Eye (tissue), 1 donor: Measurements from ENCODE around the gene RNASE12.
A peak's percentile ranks its signal among the peaks of the same experiment; 100 is the strongest.
"Not testable (repeated sequence)": the region's sequence is repeated elsewhere in the genome, so short reads cannot be mapped to it uniquely, and the experiment has no call there.

ENCODE experiments used
- DNase-seq: peaks from one replicate; pipeline ENCODE4 v3.0.0-alpha.2; 2015

RNASE12 gene, protein sequence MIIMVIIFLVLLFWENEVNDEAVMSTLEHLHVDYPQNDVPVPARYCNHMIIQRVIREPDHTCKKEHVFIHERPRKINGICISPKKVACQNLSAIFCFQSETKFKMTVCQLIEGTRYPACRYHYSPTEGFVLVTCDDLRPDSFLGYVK

DNA sequence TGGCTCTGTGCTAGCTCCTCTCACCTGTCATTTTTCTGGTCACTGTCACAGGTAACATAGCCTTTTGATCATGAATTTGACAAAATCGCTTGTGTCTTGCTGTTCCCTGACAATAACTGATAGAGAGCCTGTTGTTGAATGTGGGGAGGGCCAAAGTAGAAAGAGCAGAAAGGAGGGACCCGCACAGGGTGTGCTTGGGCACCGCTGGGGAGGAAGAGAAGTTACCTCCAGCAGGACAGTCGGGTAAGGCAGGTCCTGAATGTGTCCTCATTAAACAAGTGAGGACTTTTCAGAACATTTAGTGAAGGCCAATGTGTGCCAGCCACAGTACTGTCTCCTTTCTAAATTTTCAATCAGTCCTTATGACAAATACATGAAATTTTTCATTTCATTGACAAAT, at the start of gene RNASE12:
RNASE12 (minus strand) TSS at position 142 of the 400 bp plus-strand sequence. CDS start 653 bp downstream, outside the sequence.
- DNase-seq, result no peak

DNA sequence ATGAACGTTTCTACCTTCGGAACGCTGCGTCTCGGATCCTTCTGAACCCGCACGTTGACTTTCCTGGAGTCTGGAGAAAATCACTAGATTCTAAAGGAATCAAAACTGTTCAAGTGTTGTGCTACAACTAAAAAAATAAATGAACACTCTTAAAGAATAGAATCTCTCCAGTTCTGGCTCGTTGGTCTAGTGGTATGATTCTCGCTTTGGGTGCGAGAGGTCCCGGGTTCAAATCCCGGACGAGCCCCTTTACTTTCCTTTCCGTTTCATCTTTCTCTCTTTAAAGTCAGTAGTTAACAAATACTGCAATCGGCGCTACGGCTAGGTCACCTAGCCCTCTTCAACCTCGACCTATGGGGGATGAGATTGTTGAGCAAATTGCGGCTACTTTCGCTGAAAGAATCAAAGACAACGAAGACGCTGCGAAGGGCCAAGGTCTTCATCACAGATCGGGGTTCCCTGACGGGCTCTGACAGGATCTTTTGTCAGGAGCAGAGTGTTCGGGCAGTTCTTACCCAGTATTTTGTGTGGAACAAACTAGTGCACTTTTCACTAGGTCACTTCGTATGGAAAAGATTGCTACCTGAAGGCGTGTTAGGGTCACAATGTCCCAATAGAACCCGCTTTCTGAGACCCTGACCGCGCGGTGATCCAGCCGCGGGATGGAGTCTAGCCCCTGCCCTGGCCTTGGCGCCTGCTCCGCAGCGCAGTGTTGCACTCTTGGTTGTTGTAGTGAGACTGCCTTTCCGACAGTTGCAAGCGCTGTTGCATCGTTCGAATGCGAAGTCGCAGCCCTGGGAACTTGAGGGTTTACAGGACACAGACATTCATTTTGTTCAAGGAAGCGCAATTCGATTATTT, 41.9 kb upstream of the RNASE12 start:
- peak; percentile 87 for DNase-seq

DNA sequence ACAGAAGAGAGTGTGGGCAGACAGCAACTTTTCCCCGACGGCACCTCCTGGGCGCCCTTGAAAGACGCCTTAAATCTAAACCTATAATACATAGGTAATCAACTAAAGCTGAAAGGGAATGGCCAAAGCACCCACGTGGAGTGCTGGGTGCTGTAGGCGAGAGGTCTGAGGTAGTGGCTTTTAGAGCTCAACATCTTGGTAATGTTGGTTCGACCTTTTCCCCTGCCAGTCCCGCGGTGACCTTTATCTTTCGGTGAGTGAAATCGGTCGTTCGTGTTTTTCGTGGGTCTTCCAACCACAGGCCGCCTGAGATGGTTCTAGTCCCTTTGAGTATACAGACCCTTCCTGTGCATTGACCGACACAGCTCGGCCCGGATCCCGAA, 41.3 kb upstream of the RNASE12 start:
- no peak for DNase-seq

DNA sequence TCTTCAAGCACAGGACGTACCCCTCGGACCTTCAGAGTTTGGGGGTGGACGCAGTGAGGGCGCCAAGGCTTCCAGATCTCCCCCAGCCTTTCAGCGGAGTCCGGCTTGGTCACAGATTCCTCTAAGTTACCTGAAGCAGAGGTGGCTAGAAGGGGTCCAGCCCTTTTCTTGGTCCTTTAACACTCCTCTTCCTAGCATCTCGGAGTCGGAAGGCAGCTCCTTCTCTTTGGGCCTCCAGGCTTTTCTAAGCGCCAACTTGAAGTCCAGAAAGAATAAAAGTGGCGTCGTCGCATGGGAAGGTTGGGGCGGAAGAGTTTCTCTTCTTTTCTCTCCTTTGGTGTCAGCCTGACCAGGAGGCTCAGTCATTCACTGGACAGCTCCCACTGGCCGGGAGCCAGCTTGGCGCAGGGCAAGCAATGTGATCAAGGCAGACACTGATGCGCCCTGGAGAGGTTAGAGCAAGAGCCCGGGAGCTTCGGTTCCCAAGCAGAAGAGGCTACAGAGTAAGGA, 40.8 kb upstream of the RNASE12 start:
- peak; percentile 53 for DNase-seq

DNA sequence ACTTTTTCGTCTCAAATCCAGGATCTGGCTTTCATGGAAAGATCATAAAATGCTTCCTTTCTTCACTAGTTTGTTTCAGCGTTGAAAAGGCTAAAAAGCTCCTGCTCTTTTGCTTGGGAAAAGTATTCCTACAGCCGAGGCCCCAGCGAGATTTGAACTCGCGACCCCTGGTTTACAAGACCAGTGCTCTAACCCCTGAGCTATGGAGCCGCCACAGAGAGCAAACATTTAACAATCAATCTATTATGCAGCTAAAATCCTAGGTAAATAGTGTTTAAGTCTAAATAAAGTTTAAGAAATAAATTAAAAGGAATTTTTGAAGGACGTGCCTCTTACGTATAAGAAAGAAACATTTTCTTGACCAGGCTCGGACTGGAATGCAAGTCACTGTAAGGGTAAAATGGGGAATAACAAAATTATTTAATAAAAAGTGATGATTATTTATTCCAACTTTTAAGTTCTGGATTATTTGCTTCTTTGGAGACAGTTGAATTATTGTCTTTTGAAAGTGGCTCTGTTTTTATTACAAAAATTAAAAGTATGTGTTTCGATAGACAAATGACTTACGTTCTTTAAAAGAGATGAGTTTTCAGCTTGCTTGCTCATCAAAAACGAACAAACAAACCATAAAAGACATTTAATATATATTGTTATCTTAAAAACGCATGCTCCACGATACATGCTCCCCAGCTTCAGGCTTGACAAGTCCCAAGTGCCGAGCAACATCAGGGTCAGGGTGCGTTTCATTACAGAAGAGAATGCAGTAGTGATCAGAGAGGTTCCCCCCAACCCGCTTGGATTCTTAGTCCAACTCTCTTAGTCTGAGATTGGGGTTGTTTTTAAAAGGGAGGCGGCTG, 40.1 kb upstream of the RNASE12 start:
- DNase-seq, result peak; percentile 88

DNA sequence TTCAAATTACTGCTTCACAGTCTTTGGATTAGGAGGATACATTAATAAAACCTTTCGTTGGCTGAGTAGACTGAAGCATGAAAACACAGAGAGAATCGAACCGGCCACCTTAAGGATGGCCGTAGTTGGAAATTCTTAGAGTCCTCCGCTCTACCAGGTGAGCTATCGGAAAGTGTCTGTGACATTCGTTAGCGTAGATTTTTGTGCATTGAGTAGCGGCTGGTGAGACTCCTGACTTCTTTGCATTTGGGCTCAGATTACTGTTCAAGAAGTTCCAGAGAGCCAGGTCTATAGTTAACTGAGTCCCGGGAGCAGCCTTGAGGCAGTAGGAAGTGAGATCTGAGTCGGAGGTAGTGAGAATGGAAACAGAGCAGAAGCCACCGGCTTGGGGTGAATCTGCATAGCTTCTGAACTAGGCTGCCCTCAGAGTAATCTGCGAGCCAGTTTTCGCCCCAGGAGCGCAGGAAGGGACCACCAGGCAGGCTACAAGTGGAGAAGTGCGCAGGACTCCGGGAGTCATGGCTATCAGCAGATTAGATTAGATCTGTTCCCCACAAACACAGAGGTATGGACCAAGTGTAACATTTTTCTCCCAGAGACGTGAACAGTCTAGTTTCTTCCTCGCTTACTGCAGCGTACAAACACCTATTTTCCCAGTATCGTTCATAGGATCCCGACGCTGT, 39.3 kb upstream of the RNASE12 start:
- DNase-seq, result peak; percentile 67

DNA sequence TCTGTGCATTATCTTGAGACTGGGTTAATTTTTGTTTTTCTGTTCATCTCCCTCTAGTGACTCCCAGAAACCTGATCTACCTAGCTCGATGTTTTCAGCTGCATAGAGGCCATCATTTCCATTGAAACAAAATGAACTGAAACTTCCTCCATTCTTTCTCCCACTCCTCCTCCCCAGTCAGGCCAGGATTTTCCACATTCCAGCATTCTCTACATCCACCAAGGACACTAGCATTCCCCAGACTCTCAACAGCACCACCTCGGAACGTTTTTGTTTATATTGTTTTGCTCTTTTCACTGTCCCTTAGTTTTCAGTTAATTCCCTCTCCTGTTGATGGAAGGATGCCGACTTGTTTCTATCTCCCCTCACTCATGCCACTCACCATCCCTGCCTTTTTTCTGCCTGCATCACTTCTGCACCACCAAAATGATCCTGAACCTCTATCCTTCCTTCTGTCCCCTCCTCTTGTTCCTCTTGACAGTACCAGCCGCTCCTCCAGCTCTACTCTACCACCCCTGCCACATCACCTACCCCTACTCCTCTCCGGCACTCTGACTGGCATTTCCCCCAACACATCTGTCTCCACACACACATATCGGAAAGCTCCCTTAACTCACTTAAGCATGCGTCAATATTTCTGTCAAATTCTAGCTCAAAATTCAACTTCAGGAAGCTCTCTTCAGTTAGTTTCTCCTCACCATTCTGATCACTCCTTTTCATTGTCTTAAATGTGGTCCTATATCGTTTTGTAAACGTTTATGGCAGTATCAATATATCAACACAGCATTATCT, 37.1 kb upstream of the RNASE12 start:
- DNase-seq, result no peak

DNA sequence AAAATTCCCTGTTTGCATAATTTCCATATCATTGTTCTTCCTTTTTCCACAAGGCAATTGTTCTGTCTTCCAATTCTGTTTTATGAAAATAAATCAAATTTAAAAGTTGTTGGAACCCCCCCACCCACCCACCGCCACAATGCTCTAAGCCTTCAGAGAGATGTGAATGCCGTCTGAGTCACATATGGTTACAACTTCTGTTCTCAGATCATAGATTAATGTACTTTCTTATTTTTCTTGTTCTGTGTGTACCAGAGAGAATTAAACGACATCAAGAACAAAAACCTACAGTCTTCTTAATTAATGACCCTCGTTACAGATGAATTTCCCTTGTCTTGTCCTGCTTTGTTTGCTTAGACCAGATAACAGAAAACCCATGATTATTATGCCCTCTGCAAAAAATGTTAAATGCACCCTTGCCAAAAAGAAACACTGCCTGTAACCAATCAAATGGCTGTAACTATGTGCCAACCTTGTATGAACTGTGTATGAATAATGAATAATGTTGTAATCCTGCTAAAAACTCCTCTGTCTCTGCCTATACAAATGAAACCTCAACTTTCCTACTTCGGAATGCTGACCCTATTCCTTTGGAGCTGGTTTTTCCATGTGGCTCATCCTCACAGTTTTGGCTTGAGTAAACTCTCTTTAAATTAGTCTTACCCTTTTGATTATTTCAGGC, 36.3 kb upstream of the RNASE12 start:
- no peak for DNase-seq

DNA sequence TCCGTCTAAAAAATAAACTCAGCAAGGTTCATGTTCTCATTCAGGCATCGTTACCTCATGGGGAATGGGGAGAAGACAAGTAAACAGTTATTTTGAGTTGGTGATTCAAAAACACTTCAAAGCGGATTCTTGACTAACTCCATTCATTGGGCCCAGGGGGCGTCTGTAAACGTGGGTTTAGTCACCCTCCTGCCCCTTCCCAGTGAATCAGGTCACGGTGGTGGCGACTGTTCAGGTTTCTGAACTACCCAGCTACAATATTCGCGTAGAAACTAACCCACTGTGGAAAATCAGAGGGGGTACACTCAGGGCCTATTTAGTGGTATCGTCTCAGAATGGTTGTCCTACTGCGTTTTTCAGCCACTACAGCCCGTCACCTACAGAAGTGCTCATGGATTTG, 35.1 kb upstream of the RNASE12 start:
- peak; percentile 27 for DNase-seq

DNA sequence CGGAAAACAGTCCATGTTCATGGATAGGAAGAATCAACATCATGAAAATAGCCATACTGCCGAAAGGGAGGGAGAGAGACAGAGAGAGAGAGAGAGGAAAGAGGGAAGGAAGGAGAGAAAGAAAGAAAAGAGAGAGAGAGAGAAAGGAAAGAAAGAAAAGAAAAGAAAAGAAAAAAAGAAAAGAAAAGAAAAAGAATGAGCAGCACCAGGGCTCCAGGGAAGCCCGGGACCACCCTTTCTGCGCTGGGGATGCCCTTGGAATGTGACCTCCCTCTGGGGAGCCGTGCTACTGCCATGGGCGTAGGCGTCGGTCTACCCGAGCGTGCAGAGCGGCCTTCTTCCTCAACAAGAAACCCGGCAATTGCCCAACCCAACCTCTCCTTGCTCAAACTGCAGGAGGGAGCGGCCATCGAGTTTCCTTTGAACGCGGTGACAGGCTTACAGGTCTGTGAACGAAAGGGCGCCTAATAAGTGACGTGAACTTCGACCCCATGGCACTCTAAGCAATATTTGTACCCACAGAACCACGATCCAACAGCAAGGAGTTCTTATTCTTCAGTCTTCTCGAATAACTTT, 33.4 kb upstream of the RNASE12 start:
- DNase-seq, result peak; percentile 57

DNA sequence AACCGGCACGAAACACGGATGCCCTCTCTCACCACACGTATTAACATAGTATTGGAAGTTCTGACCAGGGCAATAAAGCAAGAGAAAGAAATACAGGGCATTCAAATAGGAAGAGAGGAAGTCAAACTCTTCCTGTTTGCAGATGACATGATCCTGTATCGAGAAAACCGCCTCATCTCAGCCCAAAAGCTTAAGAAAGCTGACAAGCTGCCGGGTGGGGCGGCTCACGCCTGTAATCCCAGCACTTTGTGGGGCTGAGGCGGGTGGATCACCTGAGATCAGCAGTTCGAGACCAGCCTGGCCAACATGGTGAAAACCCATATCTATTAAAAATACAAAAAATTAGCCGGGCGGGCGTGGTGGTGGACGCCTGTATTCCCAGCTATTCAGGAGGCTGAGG, 32.6 kb upstream of the RNASE12 start:
- DNase-seq, result no peak

DNA sequence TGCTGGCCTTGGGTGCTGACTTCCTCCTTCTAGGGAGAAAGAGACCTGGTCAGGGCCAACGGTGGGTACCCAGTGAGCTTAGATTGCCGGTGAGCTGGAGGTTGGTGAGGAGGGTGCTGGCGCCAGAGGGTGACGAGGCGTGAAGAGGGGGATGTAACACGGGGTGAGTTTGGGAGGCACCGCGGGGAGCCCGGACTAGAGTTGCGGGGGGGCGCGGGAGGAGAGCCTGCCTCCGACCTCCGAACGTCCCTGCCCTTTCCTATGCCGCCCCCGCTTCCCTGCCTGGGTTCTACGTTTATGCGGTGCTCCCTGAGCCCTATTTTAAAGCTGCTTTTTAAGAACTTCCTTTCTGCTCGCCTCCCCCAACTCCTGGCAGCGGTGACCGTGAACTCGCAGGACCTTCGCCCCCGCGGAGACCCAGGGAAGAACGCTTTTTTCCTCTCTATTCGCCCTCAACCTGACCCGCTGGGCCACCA, 31.7 kb upstream of the RNASE12 start:
- DNase-seq, result no peak

DNA sequence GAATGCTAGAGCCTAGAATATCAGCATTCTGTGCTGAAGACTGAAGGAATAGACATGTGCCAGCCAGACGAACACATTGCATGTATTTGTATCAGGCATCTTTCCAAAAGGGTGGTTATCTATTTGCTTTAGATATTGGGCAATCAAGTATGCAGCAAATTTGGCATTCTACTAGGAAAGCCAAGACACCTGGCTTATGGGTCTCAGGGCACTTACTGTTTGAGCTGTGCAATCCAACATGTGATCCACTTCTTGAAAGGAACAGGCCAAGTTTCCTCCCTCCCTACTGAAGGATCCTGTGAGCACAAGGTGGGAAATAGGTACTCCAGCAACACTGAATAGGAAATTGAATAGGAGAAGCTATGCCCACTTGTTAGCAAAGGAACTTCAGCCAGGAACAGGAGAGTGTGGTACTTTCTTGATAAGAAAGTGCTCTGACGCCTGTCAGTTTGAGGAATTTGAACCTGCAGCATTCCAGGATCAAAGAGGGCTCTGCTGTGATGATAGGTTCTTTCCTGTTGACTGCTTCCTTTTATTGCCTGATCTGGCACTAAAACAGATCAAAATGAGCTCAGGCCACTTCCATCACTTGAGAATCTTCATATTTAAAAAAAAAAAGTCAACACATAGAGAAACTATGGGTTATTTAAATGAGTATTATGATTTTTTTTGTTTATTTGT, 29.8 kb upstream of the RNASE12 start:
- DNase-seq, result no peak

DNA sequence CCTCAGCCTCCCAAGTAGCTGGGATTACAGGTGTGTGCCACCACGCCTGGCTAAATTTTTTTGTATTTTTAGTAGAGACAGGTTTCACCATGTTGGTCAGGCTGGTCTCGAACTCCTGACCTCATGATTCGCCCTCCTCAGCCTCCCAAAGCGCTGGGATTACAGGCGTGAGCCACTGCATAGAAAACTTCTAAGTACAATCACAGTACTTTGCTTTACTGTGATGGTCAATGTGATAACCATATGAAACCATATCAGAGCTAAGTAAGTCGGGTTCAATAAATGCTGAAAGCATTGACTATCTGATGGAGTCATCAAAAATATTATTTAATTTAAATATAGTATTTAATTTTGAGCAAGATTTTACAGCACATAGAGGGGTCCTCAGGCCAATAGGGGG, 28.5 kb upstream of the RNASE12 start:
- DNase-seq, result not testable (repeated sequence)

DNA sequence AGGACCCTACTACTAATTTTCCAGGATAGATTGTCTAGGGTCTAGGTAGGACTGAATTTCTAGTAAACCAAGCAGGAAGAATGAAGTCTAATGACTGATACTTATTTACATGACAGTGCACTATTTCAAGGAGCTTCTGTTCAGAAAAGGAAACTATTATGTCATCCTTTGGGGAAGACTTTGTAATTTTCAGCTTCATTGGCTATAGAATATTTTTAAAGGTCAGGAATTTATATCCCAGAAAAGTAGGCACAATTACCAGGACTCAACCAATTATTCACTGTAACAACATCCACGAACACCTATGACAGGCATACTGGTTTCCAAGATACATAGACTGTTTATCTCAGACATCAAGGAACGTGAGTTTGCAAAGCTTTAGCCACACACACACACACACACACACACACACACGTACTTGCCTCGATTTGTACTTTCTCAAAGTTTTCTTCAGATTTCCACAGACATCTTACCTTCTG, 27.1 kb upstream of the RNASE12 start:
- DNase-seq, result no peak

DNA sequence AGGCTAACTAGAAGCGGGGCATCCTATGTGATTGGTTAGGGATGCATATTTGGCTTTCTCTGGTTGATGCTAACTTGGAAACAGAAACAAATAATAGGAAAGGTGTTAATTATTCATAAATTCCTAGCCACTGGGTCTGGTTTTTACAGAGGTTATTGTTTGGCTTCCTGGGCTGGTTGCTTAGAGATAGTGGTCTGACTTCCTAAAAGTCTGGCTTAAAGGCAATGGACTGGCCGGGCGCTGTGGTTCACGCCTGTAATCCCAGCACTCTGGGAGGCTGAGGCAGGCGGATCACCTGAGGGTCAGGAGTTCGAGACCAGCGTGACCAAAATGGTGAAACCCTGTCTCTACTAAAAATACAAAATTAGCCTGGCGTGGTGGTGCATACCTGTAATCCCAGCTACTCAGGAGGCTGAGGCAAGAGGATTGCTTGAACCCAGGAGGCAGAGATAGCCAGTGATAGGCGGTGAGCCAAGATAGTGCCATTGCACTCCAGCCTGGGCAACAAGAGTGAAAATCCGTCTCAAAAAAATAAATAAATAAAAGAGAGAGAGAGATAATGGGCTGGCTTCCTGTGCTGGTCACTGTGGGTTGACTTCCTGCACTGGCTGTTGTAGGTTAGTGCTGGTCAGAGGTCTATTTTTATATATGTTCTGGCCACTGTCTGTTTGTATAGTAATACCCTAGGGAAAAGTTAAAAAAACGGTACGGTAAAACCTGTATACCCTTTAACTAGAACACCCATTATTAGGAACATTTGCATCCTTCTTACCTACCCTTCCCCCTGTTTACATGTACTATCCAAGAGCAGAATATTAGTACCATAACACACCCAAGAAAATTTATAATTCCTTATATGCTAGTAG, 26.2 kb upstream of the RNASE12 start:
- no peak for DNase-seq

DNA sequence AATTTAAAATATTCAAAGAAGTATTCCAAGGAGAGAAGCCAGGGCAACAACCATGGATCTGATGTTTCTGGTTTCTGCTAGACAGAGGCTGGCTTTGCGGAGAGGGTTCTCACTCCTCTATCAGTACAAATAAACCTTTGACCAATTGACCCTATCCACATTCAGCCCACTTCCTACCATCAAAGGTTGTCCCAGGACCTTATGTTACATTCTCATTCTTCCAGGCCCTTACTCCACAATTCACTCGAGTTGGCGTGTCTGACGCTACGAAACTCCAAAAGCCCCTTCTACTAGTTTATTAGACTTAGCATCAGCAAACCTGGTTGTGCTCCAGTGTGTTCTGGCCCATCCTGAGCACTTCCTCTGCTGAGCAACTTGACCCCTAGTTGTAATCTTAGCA, 24.8 kb upstream of the RNASE12 start:
- no peak for DNase-seq

DNA sequence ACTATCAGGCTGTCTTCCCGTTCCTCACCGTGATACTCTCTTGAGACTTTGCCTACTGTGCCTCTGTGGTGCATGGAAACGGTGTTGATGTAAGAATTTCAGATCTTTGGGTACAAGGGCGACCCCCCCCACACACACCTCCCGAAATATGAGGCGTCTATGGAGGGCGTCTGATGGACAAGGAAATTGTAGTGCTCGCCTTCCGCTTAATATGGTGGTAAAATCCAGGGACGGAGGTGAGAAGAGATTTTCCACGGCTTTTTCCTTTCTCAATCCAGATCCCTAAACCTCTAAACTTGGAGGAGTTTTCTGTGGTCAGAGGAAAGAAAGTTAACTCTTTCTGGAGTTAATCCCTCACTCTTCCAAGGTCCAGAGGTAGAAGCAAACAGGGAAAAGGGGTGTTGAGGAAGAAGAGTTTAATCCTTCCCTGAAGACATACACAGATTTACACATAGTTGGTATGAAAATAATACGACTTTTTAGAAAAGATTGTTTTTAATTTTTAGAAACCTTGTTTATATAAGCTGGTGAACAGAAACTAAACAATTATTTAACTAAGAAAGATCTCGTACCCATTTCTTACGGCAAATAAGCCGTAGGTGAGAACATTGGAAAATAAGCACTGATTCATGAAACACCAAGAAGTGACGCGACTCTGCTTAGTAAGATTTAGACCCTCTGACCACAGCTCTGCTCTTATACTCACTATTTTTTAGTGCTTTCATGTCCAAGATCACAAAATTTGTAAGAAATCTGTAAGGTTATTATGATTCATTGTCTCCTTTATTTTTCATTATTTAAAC, 23.1 kb upstream of the RNASE12 start:
- no peak for DNase-seq
